Tibial artery (tissue), 4 donors: Measurements from ENCODE around the gene CTNS.

Source experiments
- DNase-seq, 2 donors: peaks; one replicate each; pipeline ENCODE4 v3.0.0-alpha.2; 2019
- H3K27ac ChIP-seq, 2 donors: fragments of 200-600 bp; sonication (generic) in 1 of 2; 1 replicate in 1 of 2; 2 replicates in 1 of 2; pipeline ENCODE4 v1.5.1; 2018 to 2019; ENCODE audit warnings: mild to moderate bottlenecking in 1 of 2
- H3K27me3 ChIP-seq, 2 donors: fragments of 200-600 bp; sonication (generic) in 1 of 2; one replicate each; pipeline versions ENCODE4 v1.5.1 to v1.6.0; 2016 to 2019
- H3K36me3 ChIP-seq, 3 donors: fragments of 200-600 bp; sonication (generic) in 2 of 3; one replicate each; pipeline ENCODE4 v1.5.1; 2016 to 2019; ENCODE audit warnings: mild to moderate bottlenecking in 2 of 3
- H3K4me1 ChIP-seq, 4 donors: fragments of 200-600 bp; sonication (generic) in 2 of 4; 1 replicate in 3 of 4; 2 replicates in 1 of 4; pipeline ENCODE4 v1.5.1; 2016 to 2019
- H3K4me3 ChIP-seq, 2 donors: fragments of 200-600 bp; sonication (generic) in 1 of 2; 1 replicate in 1 of 2; 2 replicates in 1 of 2; pipeline ENCODE4 v1.5.1; 2018 to 2019; ENCODE audit warnings: mild to moderate bottlenecking in 2 of 2
- H3K9me3 ChIP-seq, 3 donors: fragments of 200-600 bp; sonication (generic) in 1 of 3; one replicate each; pipeline ENCODE4 v1.5.1; 2016 to 2019
- CTCF ChIP-seq, 2 experiments: fragments of 200-600 bp in 1 of 2; fragments of 450-650 bp in 1 of 2; IDR thresholded peaks; one replicate each; pipeline ENCODE4 v1.5.1; 2017 to 2019; ENCODE audit warnings: antibody characterized with exemption in 2 of 2, mild to moderate bottlenecking in 1 of 2, moderate library complexity in 1 of 2
- intact Hi-C: fragments of 100-400 bp; cut with DNase I; formaldehyde crosslinking; loops from one replicate; pipeline ENCODE4 v1.15.0; 2023; ENCODE audit warnings: low total_unique reads

CTNS gene

GRCh38 chr17:3656755-3657587, 20.4 kb downstream of the CTNS start:
- no peaks in the 10 kb centered on the region for H3K9me3 ChIP-seq
- intact Hi-C loops = no loop called here
- no peak overlapping the region for H3K27ac ChIP-seq
- H3K4me1 ChIP-seq = peaks cover 0 to 32% (median 31%) of the 10 kb centered on the region in 4 donors
- no peak overlapping the region for H3K4me3 ChIP-seq
- H3K27me3 ChIP-seq = no peaks in the 10 kb centered on the region
- peaks cover 0 to 26% (median 1%) of the 10 kb centered on the region in 3 donors for H3K36me3 ChIP-seq
- TF ChIP-seq CTCF (IDR thresholded peaks at IDR 0.05) = no peak
- no peak for DNase-seq

GRCh38 chr17:3657588-3657869, 21.0 kb downstream of the CTNS start:
- peaks cover 0 to 32% (median 31%) of the 10 kb centered on the region in 4 donors for H3K4me1 ChIP-seq

GRCh38 chr17:3657874-3658783, 21.6 kb downstream of the CTNS start:
- peaks cover under 1 to 37% (median 11%) of the 10 kb centered on the region in 3 donors for H3K36me3 ChIP-seq
- DNase-seq = no peak

More at GRCh38 chr17:3657588-3657869, 21.0 kb downstream of the CTNS start:
- no peak for TF ChIP-seq CTCF (IDR thresholded peaks at IDR 0.05)
- no peaks in the 10 kb centered on the region for H3K9me3 ChIP-seq
- no peak overlapping the region for H3K4me3 ChIP-seq
- H3K36me3 ChIP-seq = peaks cover 0 to 31% (median 5%) of the 10 kb centered on the region in 3 donors
- no peak for DNase-seq
- no peaks in the 10 kb centered on the region for H3K27me3 ChIP-seq
- intact Hi-C loops = no loop called here
- peak overlapping the region in 1 of 2 donors; percentile 85 for H3K27ac ChIP-seq

GRCh38 chr17:3658784-3659449, 22.4 kb downstream of the CTNS start:
- H3K9me3 ChIP-seq = no peaks in the 10 kb centered on the region
- peaks cover 9 to 45% (median 19%) of the 10 kb centered on the region in 3 donors for H3K36me3 ChIP-seq
- H3K27ac ChIP-seq = peak overlapping the region; percentile 85 to 89
- peaks cover 0 to 32% (median 31%) of the 10 kb centered on the region in 4 donors for H3K4me1 ChIP-seq
- H3K27me3 ChIP-seq = no peaks in the 10 kb centered on the region
- DNase-seq = no peak
- no peak overlapping the region for H3K4me3 ChIP-seq
- intact Hi-C loops = no loop called here
- TF ChIP-seq CTCF (IDR thresholded peaks at IDR 0.05) = no peak

More at GRCh38 chr17:3657874-3658783, 21.6 kb downstream of the CTNS start:
- H3K4me3 ChIP-seq = no peak overlapping the region
- no peaks in the 10 kb centered on the region for H3K9me3 ChIP-seq
- TF ChIP-seq CTCF (IDR thresholded peaks at IDR 0.05) = no peak
- H3K27ac ChIP-seq = peak overlapping the region; percentile 85 to 89
- H3K4me1 ChIP-seq = peaks cover 0 to 32% (median 31%) of the 10 kb centered on the region in 4 donors
- intact Hi-C loops = no loop called here
- H3K27me3 ChIP-seq = no peaks in the 10 kb centered on the region

GRCh38 chr17:3659541-3660111, 23.1 kb downstream of the CTNS start:
- Histone ChIP-seq H3K9me3 (no peaks in the 10 kb centered on the region), H3K4me1 (peaks cover 0 to 32% (median 31%) of the 10 kb centered on the region in 4 donors), H3K36me3 (peaks cover 16 to 52% (median 26%) of the 10 kb centered on the region in 3 donors), H3K4me3 (no peak overlapping the region), H3K27me3 (no peaks in the 10 kb centered on the region), H3K27ac (peak overlapping the region; percentile 85 to 89)
- intact Hi-C loops = loop anchor here (10.0 kb wide), 1 partner anchor 945 kb away; the partner anchor contains the start of gene CLUH
- TF ChIP-seq CTCF (IDR thresholded peaks at IDR 0.05) = peak; percentile 18 to 56
- peak; percentile 89 to 94 for DNase-seq
